Measurements from ENCODE around the gene GOSR1.

The GOSR1 gene

DNA sequence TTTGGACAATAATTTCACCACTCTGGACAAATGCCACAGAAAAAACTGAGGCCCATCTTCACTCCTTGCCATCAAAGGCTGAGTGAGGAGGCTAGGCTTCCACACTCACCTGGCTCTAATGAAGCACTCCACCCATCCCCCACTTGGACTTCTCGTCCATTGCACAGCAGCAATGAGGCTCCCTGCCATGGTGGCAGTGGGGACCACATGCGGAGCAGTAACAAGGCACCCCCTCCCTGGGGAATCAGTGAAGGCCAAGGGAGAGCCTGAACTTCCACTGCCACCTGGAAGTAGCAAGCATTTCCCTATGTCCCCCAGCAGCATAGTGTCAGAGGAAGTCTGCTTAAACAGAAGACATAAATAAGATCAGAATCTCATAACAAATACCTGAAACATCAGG, 2.0 kb upstream of the GOSR1 start:
- no peak for TF ChIP-seq POLR2A (IDR thresholded peaks at IDR 0.05; ENCODE audit: low read length)
- no peak for TF ChIP-seq GATA1 (IDR thresholded peaks at IDR 0.05; ENCODE audit: low read depth, low read length)
- no peak for DNase-seq

- no peak for TF ChIP-seq GATA1 (IDR thresholded peaks at IDR 0.05; ENCODE audit: low read depth, low read length)
- DNase-seq: peak; percentile 64 to 67
Observed at GRCh38 chr17:30476726-30477082, 504 bp upstream of the GOSR1 start.

DNA sequence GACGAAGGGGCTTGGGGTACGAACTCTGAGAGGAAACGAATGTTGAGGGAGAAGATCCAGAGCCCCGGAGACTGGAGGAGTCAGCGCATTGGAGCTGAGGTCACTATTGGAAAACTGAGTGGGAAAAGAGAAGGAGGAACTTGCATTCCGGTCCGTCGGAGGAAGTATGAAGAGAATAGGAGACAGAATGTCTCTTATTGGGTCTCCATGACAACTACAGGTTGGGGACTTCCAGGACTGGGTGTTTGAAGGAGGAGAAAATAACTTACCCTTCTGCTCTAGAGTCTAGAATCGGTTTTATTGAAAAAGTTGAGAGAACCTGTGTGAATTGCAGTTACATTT, 537 bp downstream of the GOSR1 start:
- DNase-seq: peak in 1 of 2 experiments; percentile 50
- TF ChIP-seq GATA1 (IDR thresholded peaks at IDR 0.05; ENCODE audit: low read depth, low read length) (no peak), POLR2A (IDR thresholded peaks at IDR 0.05; ENCODE audit: low read length) (no peak)

GRCh38 chr17:30482555-30482954, 5.3 kb downstream of the GOSR1 start:
- DNase-seq: no peak

GRCh38 chr17:30483159-30483558, 6.0 kb downstream of the GOSR1 start:
- DNase-seq: no peak
- TF ChIP-seq POLR2A (IDR thresholded peaks at IDR 0.05; ENCODE audit: low read length) (no peak), GATA1 (IDR thresholded peaks at IDR 0.05; ENCODE audit: low read depth, low read length) (no peak)

More at GRCh38 chr17:30482555-30482954, 5.3 kb downstream of the GOSR1 start:
- no peak for TF ChIP-seq POLR2A (IDR thresholded peaks at IDR 0.05; ENCODE audit: low read length)
- TF ChIP-seq GATA1 (IDR thresholded peaks at IDR 0.05; ENCODE audit: low read depth, low read length): no peak

- no peak for TF ChIP-seq POLR2A (IDR thresholded peaks at IDR 0.05; ENCODE audit: low read length)
- no peak for TF ChIP-seq GATA1 (IDR thresholded peaks at IDR 0.05; ENCODE audit: low read depth, low read length)
- no peak for DNase-seq
Observed at GRCh38 chr17:30493780-30494179, 16.6 kb downstream of the GOSR1 start.

- TF ChIP-seq POLR2A (IDR thresholded peaks at IDR 0.05; ENCODE audit: low read length) (no peak), GATA1 (IDR thresholded peaks at IDR 0.05; ENCODE audit: low read depth, low read length) (no peak)
- DNase-seq: peak in 1 of 2 experiments; percentile 9
Observed at GRCh38 chr17:30495586-30495985, 18.4 kb downstream of the GOSR1 start.

DNA sequence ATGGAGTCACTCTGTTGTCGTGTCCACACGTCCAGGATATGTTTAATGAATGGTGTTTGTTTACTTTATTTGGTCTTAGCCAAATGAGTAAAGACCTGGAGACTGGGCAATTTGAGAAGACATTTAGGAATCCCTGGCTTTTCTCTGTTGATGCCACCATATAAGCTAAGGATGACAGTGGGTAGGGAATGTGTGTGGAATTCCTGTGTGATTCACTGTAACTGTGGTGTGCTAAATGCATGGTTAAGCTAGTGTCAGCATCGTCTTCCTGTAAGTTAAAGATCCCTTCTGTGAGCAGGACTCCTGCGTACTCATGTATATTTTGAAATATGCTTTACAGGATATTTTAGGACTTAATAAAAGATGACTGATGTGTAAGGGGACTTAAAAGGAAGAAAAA, 26.4 kb downstream of the GOSR1 start:
- TF ChIP-seq GATA1 (IDR thresholded peaks at IDR 0.05; ENCODE audit: low read depth, low read length) (no peak), POLR2A (IDR thresholded peaks at IDR 0.05; ENCODE audit: low read length) (no peak)
- no peak for DNase-seq

- no peak for TF ChIP-seq GATA1 (IDR thresholded peaks at IDR 0.05; ENCODE audit: low read depth, low read length)
- TF ChIP-seq POLR2A (IDR thresholded peaks at IDR 0.05; ENCODE audit: low read length): no peak
- no peak for DNase-seq
Observed at GRCh38 chr17:30505868-30506417, 28.7 kb downstream of the GOSR1 start.

DNA sequence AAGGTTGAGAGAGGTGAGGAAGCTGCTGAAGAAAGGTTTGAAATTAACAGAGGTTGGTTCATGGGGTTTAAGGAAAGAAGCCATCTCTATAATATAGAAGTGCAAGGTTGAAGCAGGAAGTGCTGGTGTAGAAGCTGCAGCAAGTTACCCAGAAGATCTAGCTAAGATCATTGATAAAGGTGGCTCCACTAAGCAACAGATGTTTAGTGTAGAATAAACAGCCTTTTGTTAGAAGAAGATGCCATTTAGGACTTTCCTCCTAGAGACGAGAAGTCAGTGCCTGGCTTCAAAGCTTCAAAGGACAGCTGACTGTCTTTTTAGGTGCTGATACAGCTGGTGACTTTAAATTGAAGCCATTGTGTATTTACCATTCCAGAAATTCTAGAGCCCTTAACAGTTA, 29.3 kb downstream of the GOSR1 start:
- TF ChIP-seq POLR2A (IDR thresholded peaks at IDR 0.05; ENCODE audit: low read length) (no peak), GATA1 (IDR thresholded peaks at IDR 0.05; ENCODE audit: low read depth, low read length) (no peak)
- DNase-seq: no peak

DNA sequence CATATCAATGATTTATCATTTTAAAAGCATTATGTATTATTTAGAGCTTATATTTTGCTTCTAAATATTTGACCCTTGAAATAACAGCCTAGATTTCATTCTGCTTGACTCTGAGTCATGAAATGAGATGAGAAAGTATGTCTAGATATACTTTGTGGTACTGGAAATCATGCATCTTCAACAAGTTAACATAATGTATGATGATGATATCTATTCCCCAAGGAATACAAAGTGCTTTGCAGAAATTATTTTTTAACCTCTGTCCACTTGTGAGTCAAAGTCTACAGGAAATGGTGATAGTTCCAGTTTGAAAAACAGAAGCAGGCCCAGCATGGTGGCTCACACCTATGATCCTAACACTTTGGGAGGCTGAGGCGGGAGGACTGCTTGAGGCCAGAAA, 36.1 kb downstream of the GOSR1 start:
- no peak for DNase-seq
- TF ChIP-seq GATA1 (IDR thresholded peaks at IDR 0.05; ENCODE audit: low read depth, low read length) (no peak), POLR2A (IDR thresholded peaks at IDR 0.05; ENCODE audit: low read length) (no peak)

GRCh38 chr17:30514895-30515596, 37.8 kb downstream of the GOSR1 start:
- TF ChIP-seq GATA1 (IDR thresholded peaks at IDR 0.05; ENCODE audit: low read depth, low read length) (no peak), POLR2A (IDR thresholded peaks at IDR 0.05; ENCODE audit: low read length) (no peak)

GRCh38 chr17:30517786-30518185, 40.6 kb downstream of the GOSR1 start:
- TF ChIP-seq POLR2A (IDR thresholded peaks at IDR 0.05; ENCODE audit: low read length) (no peak), GATA1 (IDR thresholded peaks at IDR 0.05; ENCODE audit: low read depth, low read length) (no peak)
- DNase-seq: no peak

More at GRCh38 chr17:30514895-30515596, 37.8 kb downstream of the GOSR1 start:
- no peak for DNase-seq

DNA sequence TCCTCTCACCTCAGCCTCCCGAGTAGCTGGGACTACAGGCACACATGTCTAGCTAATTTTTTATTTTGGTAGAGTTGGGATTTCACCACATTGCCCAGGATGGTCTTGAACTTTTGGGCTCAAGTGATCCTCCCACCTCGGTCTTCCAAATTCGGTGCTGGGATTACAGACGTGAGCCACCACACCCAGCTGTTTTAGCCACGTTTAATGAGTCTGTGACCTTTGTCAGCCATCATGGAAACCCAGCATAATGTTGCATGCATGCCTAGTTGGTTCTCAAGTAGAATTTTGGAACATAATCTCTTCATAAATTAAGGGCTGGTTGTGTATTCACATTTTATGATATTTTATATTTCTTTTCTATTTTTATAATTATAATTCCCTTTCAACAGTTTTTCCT, 42.0 kb downstream of the GOSR1 start:
- no peak for DNase-seq

GRCh38 chr17:30519707-30520106, 42.5 kb downstream of the GOSR1 start:
- no peak for DNase-seq
- TF ChIP-seq POLR2A (IDR thresholded peaks at IDR 0.05; ENCODE audit: low read length) (no peak), GATA1 (IDR thresholded peaks at IDR 0.05; ENCODE audit: low read depth, low read length) (no peak)

More for the DNA sequence above, 42.0 kb downstream of the GOSR1 start:
- TF ChIP-seq GATA1 (IDR thresholded peaks at IDR 0.05; ENCODE audit: low read depth, low read length) (no peak), POLR2A (IDR thresholded peaks at IDR 0.05; ENCODE audit: low read length) (no peak)
